ENCODE measurements around the gene SYNE2. TPM values are rescaled to one million over a fixed set of nuclear protein-coding genes. Genes with fewer than 3 reads are reported as not detected.

SYNE2 gene
- total and polyA plus RNA-seq, 2 of the 8 experiments (the other 6 are each of a cell fraction or from before 2014, with no cell fraction given): 32.6 to 46.1 TPM

- Histone ChIP-seq H3K4ac (replicated peaks; ENCODE audit: insufficient read length, low read depth, low read length) (no peak overlapping the region), H3K56ac (replicated peaks; ENCODE audit: insufficient read length, low read depth, low read length) (no peak overlapping the region), H3K18ac (ENCODE audit: extremely low read depth, low read length) (no peak overlapping the region), H2BK12ac (ENCODE audit: low read depth, low read length) (no peak overlapping the region), H3K27ac (ENCODE audit: low read depth, low read length) (no peak overlapping the region), H3K14ac (ENCODE audit: insufficient read length) (no peak overlapping the region), H3K79me2 (ENCODE audit: control insufficient read depth in 1 of 2, insufficient read depth in 2 of 2, low read length in 2 of 2) (no peaks in the 10 kb centered on the region), H2AFZ (ENCODE audit: low read length) (no peak overlapping the region), H2AK5ac (ENCODE audit: low read depth, low read length) (no peak overlapping the region), H2BK15ac (ENCODE audit: low read length) (no peak overlapping the region), H3K4me2 (ENCODE audit: insufficient read depth in 1 of 2, low read depth in 2 of 2, low read length in 2 of 2) (no peak overlapping the region), H3K4me1 (replicated peaks in 1 of 4; ENCODE audit: control insufficient read depth in 3 of 4, insufficient read depth in 4 of 4, low read length in 3 of 4) (no peaks in the 10 kb centered on the region; a peak in 1 of 7 replicates), H4K20me1 (replicated peaks in 1 of 2; ENCODE audit: control insufficient read depth in 1 of 2, insufficient read depth in 2 of 2, low read length in 2 of 2) (no peaks in the 10 kb centered on the region), H3K4me3 (ENCODE audit: extremely low read depth in 1 of 4, insufficient read depth in 2 of 4, low read depth in 3 of 4, low read length in 4 of 4) (no peak overlapping the region), H4K8ac (ENCODE audit: extremely low read depth, insufficient read depth, low read length) (no peak overlapping the region), H3K9ac (replicated peaks in 1 of 4; ENCODE audit: extremely low read depth in 1 of 4, low read depth in 3 of 4, low read length in 3 of 4) (no peak overlapping the region), H2BK5ac (ENCODE audit: low read depth, low read length) (no peak overlapping the region), H2BK120ac (replicated peaks; ENCODE audit: low read depth, low read length) (no peak overlapping the region), H2BK20ac (ENCODE audit: low read length) (no peak overlapping the region), H3K9me3 (ENCODE audit: insufficient read depth in 2 of 2, low read depth in 1 of 2, low read length in 1 of 2) (no peaks in the 10 kb centered on the region), H3K36me3 (ENCODE audit: control insufficient read depth in 2 of 4, insufficient read depth in 4 of 4, low read length in 3 of 4) (no peaks in the 10 kb centered on the region), H4K91ac (replicated peaks; ENCODE audit: insufficient read length, low read length) (no peak overlapping the region), H3K27me3 (replicated peaks in 1 of 4; ENCODE audit: control insufficient read depth in 3 of 4, extremely low read depth in 1 of 4, insufficient read depth in 3 of 4, low read length in 3 of 4) (no peaks in the 10 kb centered on the region), H3K23me2 (ENCODE audit: low read depth, low read length) (no peaks in the 10 kb centered on the region), H3K23ac (ENCODE audit: insufficient read length) (no peak overlapping the region), H3K79me1 (ENCODE audit: low read depth, low read length) (peaks cover 4% of the 10 kb centered on the region), H4K5ac (ENCODE audit: insufficient read length, low read depth, low read length) (no peak overlapping the region)
- no peak for DNase-seq (ENCODE audit: low read depth in 1 of 2, low spot score in 2 of 2)
- TF ChIP-seq POLR2A (IDR thresholded peaks at IDR 0.05; ENCODE audit: control extremely low read depth in 1 of 2, low read depth in 2 of 2, low read length in 2 of 2) (no peak), SP2 (IDR thresholded peaks at IDR 0.05; ENCODE audit: low read length) (no peak), CHD1 (IDR thresholded peaks at IDR 0.05; ENCODE audit: low read depth, low read length) (no peak), POU5F1 (IDR thresholded peaks at IDR 0.05; ENCODE audit: low read depth, low read length) (no peak), SP1 (IDR thresholded peaks at IDR 0.05; ENCODE audit: low read depth, low read length) (no peak), SIX5 (IDR thresholded peaks at IDR 0.05; ENCODE audit: low read depth, low read length) (no peak), CHD2 (IDR thresholded peaks at IDR 0.05; ENCODE audit: low read length) (no peak), TAF7 (optimal IDR thresholded peaks at IDR 0.05; ENCODE audit: borderline replicate concordance, low read depth, low read length) (no peak), EZH2 (IDR thresholded peaks at IDR 0.05; ENCODE audit: low read depth, low read length, severe bottlenecking) (no peak), SRF (IDR thresholded peaks at IDR 0.05; ENCODE audit: low read depth, low read length) (no peak), E2F6 (IDR thresholded peaks at IDR 0.05) (no peak), CREB1 (IDR thresholded peaks at IDR 0.05) (no peak)
- 89% methylated on average over 5 of the region's 5 CpGs; no CpG with 5 or more reads in 1 of the 2 experiments for WGBS, 2 experiments (ENCODE audit: extremely low coverage in 1 of 2, insufficient coverage in 1 of 2, insufficient read length in 1 of 2, insufficient replicate concordance in 2 of 2, low coverage in 1 of 2, low lambda C conversion rate in 2 of 2, missing lambda C conversion rate in 1 of 2)
- FAIRE-seq: no peak
- ChIA-PET POLR2A (ENCODE audit: partially characterized antibody) (interaction anchor here (1.0 kb wide), 1 partner anchor 52 kb away, joined by 3 read pairs; no protein-coding TSS in a partner anchor), CTCF (ENCODE audit: partially characterized antibody) (interaction anchor here (0.6 to 1.3 kb wide), 2 partner anchors 14 to 669 kb away, joined by 3 to 4 read pairs; no protein-coding TSS in a partner anchor)
These were observed 70.1 kb downstream of the SYNE2 start for GRCh38 chr14:63922696-63923421.

Measured in H1 (cell line).